ENCODE results near the gene SLC38A10.
A peak's percentile ranks its signal among the peaks of the same experiment; 100 is the strongest.

SLC38A10 gene

DNA sequence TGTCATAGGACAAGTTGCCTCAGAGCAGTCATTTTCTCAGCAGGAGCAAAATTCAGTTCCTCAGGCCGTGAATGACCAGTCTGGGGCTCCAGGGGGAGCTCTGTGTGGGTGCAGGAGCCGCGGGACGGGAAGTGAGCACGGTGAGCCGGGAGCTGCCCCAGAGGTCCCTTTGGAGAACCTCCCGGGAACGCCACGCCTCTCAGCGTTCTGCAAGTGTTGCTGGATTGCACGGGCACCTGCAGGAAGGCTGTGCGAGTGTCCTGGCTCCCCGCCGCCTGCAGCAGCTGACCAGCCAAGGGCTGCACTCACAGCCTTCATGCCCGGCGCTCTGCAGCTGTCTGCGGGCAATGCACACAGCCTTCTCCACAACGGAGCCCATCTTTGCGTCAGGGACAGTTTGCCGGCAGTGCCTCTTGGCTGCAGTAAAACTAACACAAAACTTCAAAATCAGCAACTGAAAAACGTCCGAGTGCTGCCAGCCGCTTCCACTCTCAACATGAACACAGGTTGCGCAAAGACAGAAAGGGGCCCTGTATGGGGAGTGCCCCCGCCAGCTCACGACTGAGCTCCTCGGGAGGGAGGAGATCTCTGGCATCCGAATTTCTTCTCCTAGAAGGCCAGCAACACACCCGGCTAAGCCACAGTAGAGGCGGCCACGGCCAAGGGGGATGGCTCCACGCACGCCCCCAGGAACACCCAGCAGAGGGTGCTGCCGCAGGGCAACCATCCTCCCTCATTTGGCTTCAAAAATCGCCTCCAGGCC lies 40.0 kb downstream of the SLC38A10 start:
- no peak for DNase-seq (ENCODE audit: low read depth)

DNA sequence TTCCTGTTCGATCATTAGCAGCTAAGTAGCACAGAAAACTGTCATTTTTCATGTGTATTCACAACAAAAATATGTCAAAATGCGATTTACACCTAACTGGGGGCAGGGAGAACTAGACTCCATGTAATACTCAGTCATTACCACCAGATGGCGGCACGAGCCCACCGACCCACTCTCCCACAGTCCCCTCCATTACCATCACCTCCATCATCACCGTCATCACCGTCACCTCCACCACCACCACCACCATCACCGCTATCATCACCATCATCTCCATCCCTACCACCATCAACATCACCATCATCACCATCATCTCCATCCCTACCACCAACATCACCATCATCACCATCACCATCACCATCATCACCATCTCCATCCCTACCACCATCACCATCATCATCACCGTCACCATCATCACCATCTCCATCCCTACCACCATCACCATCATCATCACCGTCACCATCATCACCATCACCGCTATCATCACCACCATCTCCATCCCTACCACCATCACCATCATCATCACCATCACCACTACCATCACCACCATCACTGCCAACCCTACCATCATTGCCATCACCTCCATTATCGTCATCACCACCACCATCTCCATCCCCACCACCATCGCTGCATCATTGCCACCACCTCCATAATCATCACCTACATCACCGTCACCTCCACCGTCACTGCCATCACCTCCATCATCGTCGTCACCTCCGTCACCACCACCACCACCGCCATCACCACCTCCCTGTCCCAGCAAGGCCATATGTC lies 41.6 kb downstream of the SLC38A10 start:
- DNase-seq (ENCODE audit: low read depth), result peak; percentile 41

DNA sequence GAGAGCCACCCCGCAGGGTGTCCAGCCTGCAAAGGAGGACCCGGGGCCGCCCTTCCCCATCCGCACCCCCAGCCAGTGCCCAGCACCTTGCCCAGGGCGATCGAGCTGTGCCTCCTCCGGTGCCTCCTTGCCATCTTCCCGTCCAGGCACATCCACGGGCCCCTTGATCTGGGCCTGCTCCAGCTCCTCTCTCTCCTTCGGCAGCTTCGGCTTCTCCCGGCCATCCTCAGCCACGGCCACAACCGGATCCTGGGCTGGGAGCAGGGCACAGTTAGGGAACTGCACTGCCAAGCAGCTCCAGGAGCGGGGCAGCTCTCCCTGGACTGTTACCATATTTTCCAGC lies 42.1 kb downstream of the SLC38A10 start:
- DNase-seq (ENCODE audit: low read depth), result no peak

DNA sequence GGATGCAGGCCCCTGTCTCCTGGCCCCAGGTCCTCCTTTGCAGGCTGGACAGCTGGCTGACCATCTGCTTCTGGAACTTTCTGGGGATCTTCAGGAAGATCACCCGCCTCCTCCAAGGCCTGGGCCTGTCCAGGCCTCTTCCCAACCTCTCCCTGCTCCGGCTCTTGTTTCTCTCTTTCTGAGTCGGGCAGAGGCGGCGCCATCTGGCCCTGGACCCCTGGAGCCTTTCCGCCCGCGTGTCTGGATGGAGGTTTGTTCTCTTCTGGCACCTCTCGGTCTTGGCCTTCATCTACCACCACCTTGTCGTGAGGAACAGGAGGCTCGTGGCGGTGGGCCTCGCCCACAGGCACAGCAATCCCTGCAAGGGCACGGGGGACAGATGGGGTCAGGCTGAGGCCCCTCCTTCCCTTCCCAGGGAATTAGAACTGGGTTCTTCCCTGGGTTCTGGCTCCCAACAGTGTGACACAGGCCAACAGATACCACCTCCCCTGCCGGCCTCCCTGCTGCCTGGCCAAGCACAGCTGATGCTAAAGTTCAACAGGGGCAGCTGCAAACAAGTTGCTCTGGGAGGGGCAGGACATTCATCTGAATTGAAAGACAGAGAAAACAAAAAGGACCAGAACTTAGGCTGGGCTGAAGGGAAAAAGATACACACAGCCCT lies 42.7 kb downstream of the SLC38A10 start:
- DNase-seq (ENCODE audit: low read depth), result no peak

DNA sequence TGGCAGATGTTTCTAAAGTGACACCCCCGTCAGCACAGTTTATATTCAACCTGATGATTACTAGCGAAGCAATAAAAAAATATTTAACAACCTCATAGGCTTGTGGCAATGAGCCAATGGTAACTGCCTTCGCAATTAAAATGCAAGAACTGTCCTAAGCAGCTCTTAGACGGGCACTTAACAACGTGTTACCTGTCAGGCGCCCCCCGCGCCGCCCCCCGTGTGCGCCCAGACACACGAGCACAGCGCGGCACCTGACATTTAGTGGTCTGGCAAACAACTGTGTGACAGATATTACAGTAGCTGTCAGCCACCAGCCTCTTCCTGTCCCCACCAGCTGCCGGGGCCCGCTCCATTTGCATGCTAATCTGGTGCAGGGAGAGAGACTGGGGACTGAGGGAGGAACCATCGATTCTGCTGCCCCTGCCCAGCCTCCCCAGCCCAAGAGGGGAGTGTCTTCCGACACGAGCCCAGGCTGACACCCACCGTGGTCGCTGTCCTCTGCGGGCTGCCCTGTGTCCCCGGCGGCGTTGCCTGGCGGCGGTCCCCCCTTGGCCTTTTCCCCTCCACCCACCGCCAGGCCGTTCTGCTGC lies 43.3 kb downstream of the SLC38A10 start:
- DNase-seq (ENCODE audit: low read depth), result no peak

GRCh38 chr17:81251094-81251708 lies 43.9 kb downstream of the SLC38A10 start:
- DNase-seq (ENCODE audit: low read depth), result no peak

- DNase-seq (ENCODE audit: low read depth), result no peak
These were observed 44.6 kb downstream of the SLC38A10 start for GRCh38 chr17:81250286-81251093.

GRCh38 chr17:81249223-81250040 lies 45.7 kb downstream of the SLC38A10 start:
- DNase-seq (ENCODE audit: low read depth), result no peak

- no peak for DNase-seq (ENCODE audit: low read depth)
These were observed 46.5 kb downstream of the SLC38A10 start for GRCh38 chr17:81248649-81249048.

- DNase-seq (ENCODE audit: low read depth), result no peak
These were observed 47.6 kb downstream of the SLC38A10 start for GRCh38 chr17:81247339-81247990.

- DNase-seq (ENCODE audit: low read depth), result no peak
These were observed 48.3 kb downstream of the SLC38A10 start for GRCh38 chr17:81246679-81247338.

DNA sequence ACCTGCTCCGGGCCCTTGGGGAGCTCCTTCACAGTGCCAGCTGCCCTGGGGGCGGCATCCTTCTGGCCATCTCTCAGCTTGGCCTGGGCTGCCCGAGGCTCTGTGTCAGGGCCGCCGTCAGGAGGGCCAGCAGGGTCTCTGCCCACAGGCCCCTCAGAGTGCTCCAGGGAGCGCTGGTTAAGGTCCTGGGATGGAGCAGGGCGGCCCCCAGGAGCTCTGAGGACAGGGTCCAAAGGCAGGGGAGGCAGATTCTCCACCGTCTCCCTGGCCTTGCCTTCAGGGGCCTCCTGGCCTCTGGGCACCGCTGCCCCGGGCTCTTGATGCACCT lies 48.8 kb downstream of the SLC38A10 start:
- no peak for DNase-seq (ENCODE audit: low read depth)

GRCh38 chr17:81245665-81246342 lies 49.3 kb downstream of the SLC38A10 start:
- DNase-seq (ENCODE audit: low read depth), result no peak

GRCh38 chr17:81245024-81245664 lies 50.0 kb downstream of the SLC38A10 start:
- DNase-seq (ENCODE audit: low read depth), result no peak

GRCh38 chr17:81244358-81245023 lies 50.6 kb downstream of the SLC38A10 start:
- DNase-seq (ENCODE audit: low read depth), result no peak

DNA sequence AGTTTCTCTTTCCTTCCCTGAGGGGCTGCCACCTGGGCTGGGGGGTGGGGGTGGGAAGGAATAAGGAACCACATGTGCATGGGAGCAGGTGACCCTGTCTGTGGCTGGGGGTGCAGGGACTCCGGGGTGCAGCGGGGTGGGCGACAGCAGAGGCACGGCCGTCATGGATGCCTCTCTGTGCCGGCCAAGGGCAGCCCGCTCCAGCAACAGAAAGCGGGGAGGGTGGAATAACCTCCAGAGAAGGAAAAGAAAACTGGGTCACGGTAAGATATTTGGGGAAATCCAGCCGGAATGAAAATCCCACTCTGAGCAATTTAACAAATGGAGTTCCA lies 51.8 kb downstream of the SLC38A10 start:
- DNase-seq (ENCODE audit: low read depth), result no peak

GRCh38 chr17:81242421-81243332 lies 52.4 kb downstream of the SLC38A10 start:
- no peak for DNase-seq (ENCODE audit: low read depth)

Measured in stimulated activated CD8-positive, alpha-beta memory T cell treated with anti-CD3 and anti-CD28 coated beads, Interleukin-15, amount 100 ng/mL, for 1 hour (primary cell).